HG03196 (cell line): ENCODE results near the gene RAD51B.

Source experiments
- ATAC-seq: cut with Tn5 transposase; IDR thresholded peaks from one replicate; pipeline ENCODE4 v1.9.1; 2021; ENCODE audit not compliant: unreplicated experiment

RAD51B gene

DNA sequence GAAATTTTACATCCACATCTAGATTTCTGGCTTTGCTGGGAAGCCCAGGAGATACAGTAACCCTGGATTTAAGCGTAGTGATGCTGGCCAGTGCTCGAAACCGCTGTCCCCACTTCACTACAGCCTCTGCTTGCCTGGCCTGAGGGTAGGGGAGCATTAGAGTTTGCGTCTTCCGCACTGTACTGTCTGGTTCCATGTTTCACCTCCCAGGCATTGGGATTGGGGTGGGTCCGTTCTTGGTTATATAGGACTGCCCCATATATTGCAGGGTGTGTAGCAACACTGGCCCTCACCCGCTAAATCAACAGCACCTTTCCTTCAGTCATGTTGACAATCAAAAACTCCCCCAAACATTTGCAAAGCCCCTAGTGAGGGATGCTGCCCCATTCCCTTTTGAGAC, 732.5 kb downstream of the RAD51B start:
- no peak for ATAC-seq

- ATAC-seq: no peak
Measured at GRCh38 chr14:68552602-68553001, 733.0 kb downstream of the RAD51B start.

DNA sequence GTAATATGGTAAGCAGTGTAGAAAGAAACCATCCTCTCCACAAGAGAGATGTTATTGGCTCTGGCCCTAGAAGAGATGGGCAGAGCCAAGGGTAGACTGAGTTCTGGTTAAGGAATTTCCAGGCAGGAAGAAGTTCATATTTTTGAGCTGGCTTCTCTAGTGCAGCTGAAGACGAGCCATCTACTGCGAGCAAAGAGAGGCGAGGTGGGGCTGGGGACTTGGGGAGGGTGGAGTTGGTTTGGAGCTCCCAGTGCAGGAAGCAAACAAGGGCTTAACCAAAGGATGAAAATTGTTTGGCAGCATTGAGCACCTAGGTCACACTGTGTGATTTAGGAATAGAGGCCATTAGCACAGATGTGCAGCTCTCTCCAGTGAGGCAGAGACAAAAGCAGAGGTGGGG, 733.7 kb downstream of the RAD51B start:
- no peak for ATAC-seq

DNA sequence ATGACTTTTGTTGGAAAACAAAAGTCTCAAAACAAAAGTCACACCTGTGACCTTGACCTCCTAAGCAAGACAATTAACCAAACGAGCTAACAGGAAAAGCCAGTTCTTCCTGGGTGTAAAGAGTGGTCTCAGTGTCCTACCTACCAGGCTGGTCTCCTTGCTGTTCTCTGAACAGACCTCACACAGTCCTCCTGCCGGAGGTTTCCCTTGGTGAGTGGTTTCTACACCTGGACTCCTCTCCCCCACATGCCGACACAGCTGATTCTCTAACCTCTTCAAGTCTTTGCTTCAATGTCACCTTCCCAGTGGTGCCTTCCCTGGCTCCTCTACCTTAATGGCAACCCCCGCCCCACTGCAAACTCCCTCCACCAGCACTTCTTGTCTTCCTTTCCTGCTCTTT, 734.7 kb downstream of the RAD51B start:
- no peak for ATAC-seq

- no peak for ATAC-seq
Measured at GRCh38 chr14:68556253-68556652, 736.7 kb downstream of the RAD51B start.

- no peak for ATAC-seq
Measured at GRCh38 chr14:68557648-68558047, 738.1 kb downstream of the RAD51B start.

- no peak for ATAC-seq
Measured at GRCh38 chr14:68558096-68558495, 738.5 kb downstream of the RAD51B start.

- no peak for ATAC-seq
Measured at GRCh38 chr14:68559949-68560348, 740.4 kb downstream of the RAD51B start.

DNA sequence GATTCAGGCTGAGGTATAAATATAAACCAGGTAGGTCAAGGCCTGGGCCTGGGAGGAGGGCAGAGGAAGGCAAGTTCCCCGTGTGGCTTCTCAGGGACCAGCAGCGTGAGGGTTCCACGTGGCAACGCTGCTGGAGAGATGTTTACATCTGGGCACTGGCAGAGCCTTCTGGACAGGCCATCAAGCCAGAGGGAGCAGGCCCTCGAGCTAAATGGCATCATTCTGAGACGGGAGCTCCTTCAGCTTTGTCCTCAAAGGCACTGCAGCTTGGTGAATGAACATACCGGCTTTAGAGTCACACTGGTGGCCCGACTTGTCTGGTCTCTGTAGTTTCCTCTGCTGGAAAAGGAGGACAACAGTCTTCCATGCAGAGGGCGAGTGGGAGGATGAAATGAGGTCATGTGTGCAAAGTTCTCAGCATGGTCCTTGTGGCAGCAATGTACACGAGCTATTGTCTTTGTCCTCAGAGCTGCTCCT, 742.0 kb downstream of the RAD51B start:
- ATAC-seq: no peak

- no peak for ATAC-seq
Measured at GRCh38 chr14:68562911-68563250, 743.3 kb downstream of the RAD51B start.

DNA sequence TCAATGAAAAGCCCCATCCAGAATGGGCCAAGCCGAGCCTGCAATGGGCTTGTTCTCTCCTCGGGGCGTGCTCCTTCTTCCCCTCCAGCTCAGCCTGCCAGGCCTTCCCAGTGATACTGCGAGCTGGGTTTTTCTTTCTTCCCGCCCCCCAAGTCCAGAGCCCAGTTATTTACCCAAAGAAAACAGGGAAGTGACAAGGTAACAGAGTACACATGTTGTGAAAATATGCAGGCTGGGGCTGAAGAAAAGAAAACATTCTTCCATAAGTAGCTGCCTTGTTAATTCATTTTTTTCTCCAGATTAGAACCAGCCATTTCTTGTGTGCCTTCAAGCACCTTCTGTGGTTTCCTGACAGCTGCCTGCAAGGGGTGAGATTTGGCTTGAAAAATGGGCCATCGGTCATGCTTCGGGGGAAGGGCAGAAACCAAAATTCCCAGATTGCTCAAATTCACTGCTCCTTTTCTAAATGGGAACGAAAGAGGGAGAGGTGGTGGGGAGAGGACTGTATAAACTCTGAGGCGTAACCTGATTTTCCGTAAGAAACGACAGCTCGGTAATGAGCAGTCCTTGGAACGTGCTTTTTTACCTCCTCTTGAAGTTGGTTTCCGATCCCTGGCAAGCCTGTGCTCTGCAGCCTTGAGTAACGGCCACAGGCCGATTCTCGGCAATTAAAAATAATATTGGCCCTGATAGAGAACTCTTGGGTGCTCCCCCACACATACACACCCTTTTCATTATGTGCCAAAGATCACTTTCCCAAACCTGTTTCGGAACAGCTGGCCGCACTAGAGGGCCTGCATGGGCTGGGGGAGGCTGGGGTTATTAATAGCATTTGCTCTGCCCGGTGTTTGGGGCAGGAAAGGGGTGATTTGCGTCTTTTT, 743.9 kb downstream of the RAD51B start:
- no peak for ATAC-seq

GRCh38 chr14:68564191-68564825, 744.7 kb downstream of the RAD51B start:
- no peak for ATAC-seq

DNA sequence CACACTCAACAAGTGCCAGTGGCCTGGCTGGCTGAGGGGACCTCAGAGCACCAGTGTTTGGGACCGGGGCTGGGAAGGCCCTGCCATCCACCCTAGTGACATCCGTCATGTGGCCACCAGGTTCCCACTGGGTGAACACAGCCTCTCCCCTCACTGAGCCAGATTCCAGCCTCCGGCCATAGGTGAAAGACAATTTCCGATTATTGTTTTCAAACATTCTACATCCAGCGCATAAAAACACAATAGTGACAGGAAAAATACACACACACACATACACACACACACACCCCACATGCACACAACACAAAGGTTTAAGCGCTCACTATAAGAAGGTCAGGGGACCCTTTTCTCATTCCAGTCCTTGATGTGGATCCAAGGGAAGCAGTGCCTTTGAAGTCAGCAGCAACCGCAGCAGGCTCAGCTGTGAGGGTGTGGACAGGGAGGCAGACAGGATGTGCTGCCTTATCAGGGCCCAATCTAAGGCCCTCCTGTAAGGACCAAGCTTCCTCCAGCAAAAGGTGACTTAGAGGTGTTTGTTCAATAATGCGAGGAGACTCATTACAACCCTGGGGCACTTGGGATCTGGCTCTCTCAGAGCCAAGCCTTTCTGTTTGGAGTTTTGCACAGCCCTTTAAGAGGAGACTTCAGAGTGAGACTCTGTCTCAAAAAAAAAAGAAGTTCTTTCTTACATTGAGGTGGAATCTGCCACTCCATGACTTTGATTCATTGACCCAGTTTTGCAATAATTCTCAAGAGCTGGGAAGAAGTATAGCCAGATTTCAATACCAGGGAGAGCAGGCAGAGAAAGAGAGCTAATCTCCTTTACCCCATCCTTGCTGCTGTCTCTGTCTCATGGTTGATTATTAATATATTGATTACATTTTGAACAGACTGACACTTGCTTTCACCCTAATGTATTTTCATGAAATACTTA, 745.5 kb downstream of the RAD51B start:
- no peak for ATAC-seq

DNA sequence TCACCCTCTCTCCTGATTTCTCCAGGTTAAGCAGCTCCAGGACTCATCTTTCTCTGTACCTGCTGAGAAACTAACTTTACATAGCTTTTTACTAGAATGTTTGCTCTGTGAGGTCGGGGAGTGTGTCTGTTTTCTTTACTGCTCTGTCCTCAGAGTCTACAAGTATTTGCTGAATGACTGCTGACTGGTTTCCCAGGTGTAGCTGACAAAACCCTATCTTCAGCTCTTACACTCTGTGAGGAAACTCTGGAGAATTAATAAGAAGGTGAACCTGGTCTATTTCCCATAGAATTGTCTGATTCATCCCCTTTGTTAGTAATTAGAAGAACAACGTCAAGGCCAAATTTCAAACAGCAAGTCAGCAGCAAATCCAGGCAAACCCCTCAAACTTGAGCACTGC, 746.5 kb downstream of the RAD51B start:
- no peak for ATAC-seq

DNA sequence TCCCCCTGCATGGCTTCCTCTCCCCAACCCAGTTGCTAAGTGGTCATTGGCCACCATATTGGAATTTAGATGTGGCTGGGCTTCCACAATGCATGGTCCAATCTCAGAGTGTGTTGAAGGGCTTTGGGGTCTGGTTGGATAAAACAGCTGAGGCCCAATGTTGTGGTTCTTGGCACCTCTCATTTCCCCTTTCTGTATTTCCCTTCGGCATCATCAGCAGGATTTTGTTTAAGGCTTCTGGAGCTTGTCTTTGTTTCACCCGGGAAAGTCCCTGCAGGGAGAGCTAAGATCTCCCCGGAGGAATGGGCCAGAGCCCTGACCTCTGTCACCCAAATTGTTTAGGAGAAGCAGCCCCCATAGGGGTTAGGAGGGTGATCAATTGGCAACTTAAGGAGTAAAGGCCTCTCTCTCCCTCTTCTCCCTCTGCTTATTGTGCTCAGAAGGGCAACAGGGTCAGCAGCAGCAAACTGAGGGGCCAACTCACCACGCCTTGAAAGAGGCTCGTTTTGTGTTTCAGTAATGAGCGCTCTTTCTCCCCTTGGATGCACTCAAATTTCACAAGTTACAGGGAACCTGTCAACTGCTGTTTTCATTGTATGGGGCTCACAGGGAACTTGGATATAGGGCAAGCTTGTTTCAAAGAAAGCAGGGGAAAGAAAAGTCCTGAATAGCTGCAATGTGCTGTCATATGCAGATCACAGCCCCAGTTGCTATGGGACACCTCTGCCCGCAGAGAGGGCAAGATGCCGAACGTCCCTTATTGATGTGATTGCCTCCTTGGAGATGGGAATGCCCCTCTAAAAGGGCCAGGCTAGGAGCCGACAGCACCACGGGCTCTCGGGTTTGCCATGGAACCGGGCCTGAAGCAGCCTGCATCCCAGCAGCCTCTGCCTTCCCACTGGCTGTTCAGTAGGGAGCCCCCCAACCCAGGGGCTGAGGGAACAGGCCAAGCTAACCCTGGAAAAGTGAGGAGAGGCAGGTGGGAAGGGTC, 749.6 kb downstream of the RAD51B start:
- ATAC-seq: no peak

DNA sequence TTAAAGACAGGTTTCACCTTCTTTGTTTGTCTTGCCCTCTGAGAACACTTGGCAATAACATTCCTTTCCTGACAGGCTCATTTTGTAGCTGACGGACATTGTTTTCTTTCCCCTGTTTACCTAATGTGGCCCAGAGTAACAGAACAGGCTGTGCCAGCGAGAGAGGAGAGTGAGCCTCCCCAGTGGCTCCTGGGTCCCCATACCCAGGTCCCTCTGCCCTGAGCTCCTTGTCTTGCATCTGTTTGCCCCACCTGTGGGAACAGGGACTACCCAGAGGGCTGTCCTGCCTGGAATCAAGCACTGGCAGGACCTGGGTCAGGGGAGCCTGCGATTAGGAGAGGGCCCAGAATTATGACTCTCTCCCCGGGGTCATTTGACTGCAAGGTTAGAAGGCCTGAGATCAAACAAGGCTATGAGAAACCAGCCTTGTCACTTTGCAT, 750.4 kb downstream of the RAD51B start:
- no peak for ATAC-seq

- ATAC-seq: no peak
Measured at GRCh38 chr14:68571114-68571591, 751.6 kb downstream of the RAD51B start.

- ATAC-seq: no peak
Measured at GRCh38 chr14:68571928-68572525, 752.4 kb downstream of the RAD51B start.

- no peak for ATAC-seq
Measured at GRCh38 chr14:68573126-68573525, 753.5 kb downstream of the RAD51B start.

DNA sequence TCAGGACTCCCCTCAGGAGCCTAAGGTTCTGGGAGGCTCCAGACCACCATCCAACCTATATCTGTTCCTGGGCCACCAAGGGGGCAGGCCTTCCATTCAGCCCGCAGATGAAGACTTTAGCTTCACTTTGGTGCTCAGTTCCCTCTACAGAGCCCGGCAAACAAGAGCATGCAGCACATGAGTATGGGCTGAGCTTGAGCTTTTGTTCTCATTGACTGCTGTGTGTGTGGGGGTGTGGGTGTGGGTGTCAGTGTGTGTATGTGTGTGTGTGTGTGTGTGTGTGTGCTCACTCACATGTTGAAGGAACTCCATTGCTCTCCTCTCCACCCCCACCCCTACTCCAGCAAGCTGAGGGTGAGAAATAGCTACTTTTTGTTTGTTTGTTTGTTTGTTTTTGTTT, 754.1 kb downstream of the RAD51B start:
- no peak for ATAC-seq
